BLaER1 (cell line): Measurements from ENCODE around the gene PAX8.
"Not testable (repeated sequence)": the region's sequence is repeated elsewhere in the genome, so short reads cannot be mapped to it uniquely, and the experiment has no call there.

Experiments
- H3K27ac ChIP-seq: shearing (Covaris generic); formaldehyde crosslinking; 2 replicates; pipeline ENCODE4 v1.8.1; 2022
- H3K27me3 ChIP-seq: shearing (Covaris generic); formaldehyde crosslinking; 2 replicates; pipeline ENCODE4 v1.8.1; 2022
- H3K36me3 ChIP-seq: shearing (Covaris generic); formaldehyde crosslinking; 2 replicates; pipeline ENCODE4 v1.8.1; 2022
- H3K4me1 ChIP-seq: shearing (Covaris generic); formaldehyde crosslinking; 2 replicates; pipeline ENCODE4 v1.8.1; 2022
- H3K4me2 ChIP-seq: shearing (Covaris generic); formaldehyde crosslinking; 2 replicates; pipeline ENCODE4 v1.8.1; 2022
- H3K4me3 ChIP-seq: shearing (Covaris generic); formaldehyde crosslinking; 2 replicates; pipeline ENCODE4 v1.8.1; 2022
- H3K9ac ChIP-seq: shearing (Covaris generic); formaldehyde crosslinking; 2 replicates; pipeline ENCODE4 v1.8.1; 2022
- H3K9me3 ChIP-seq: shearing (Covaris generic); formaldehyde crosslinking; 2 replicates; pipeline ENCODE4 v1.8.1; 2022
- H4K20me1 ChIP-seq: shearing (Covaris generic); formaldehyde crosslinking; 2 replicates; pipeline ENCODE4 v1.8.1; 2022
- Cebpa-rat ChIP-seq: shearing (Covaris generic); IDR thresholded peaks from 2 replicates; pipeline ENCODE4 v1.8.1; 2022

The PAX8 gene

GRCh38 chr2:113278742-113279139 lies at the start of gene PAX8:
Gene PAX8 (minus strand): TSS chr2:113278921. CDS start chr2:113278394, 527 bp downstream.
- H3K4me1 ChIP-seq: no peaks in the 10 kb centered on the region
- peaks cover 28% of the 10 kb centered on the region for H3K9me3 ChIP-seq
- H3K4me3 ChIP-seq: no peak within 1 kb of the TSS
- H3K27ac ChIP-seq: no peak within 1 kb of the TSS
- peaks cover 61% of the 10 kb centered on the region for H3K27me3 ChIP-seq
- TF ChIP-seq Cebpa-rat: no peak
- H4K20me1 ChIP-seq: 0 out of 2 replicates have a peak, but pooled peaks cover 11% of the 10 kb centered on the region
- H3K36me3 ChIP-seq: no peaks in the 10 kb centered on the region
- no peak within 1 kb of the TSS for H3K4me2 ChIP-seq
- H3K9ac ChIP-seq: no peak within 1 kb of the TSS

- no peak overlapping the region for H3K9ac ChIP-seq
- H3K27ac ChIP-seq: no peak overlapping the region
- H3K27me3 ChIP-seq: no peaks in the 10 kb centered on the region
- TF ChIP-seq Cebpa-rat: no peak
- H3K4me2 ChIP-seq: no peak overlapping the region
- H3K4me1 ChIP-seq: peaks cover 24% of the 10 kb centered on the region
- H4K20me1 ChIP-seq: no peaks in the 10 kb centered on the region
- no peak overlapping the region for H3K4me3 ChIP-seq
- no peaks in the 10 kb centered on the region for H3K36me3 ChIP-seq
- H3K9me3 ChIP-seq: no peaks in the 10 kb centered on the region
Measured at GRCh38 chr2:113328043-113328442, 49.3 kb upstream of the PAX8 start.

- H3K36me3 ChIP-seq, H4K20me1 ChIP-seq, H3K9me3 ChIP-seq, H3K27me3 ChIP-seq: not testable (repeated sequence)
- Histone ChIP-seq H3K27ac (peak overlapping the region; percentile 38; the same call in 1 of the 2 replicates), H3K4me1 (peaks cover 25% of the 10 kb centered on the region), H3K4me3 (peak overlapping the region; percentile 63), H3K4me2 (peak overlapping the region; percentile 89), H3K9ac (peak overlapping the region; percentile 55; the same call in 1 of the 2 replicates)
Measured at GRCh38 chr2:113325161-113325731, 46.5 kb upstream of the PAX8 start.

GRCh38 chr2:113324684-113325160 lies 46.0 kb upstream of the PAX8 start:
- H3K36me3 ChIP-seq: no peaks in the 10 kb centered on the region
- H3K9ac ChIP-seq: peak overlapping the region; percentile 73; the same call in 1 of the 2 replicates
- no peaks in the 10 kb centered on the region for H3K27me3 ChIP-seq
- H3K4me3 ChIP-seq: peak overlapping the region; percentile 63
- H3K4me1 ChIP-seq: peaks cover 25% of the 10 kb centered on the region
- no peaks in the 10 kb centered on the region for H3K9me3 ChIP-seq
- peak overlapping the region; percentile 80 for H3K27ac ChIP-seq
- no peak for TF ChIP-seq Cebpa-rat
- peak overlapping the region; percentile 89 for H3K4me2 ChIP-seq
- H4K20me1 ChIP-seq: no peaks in the 10 kb centered on the region

GRCh38 chr2:113323129-113323528 lies 44.4 kb upstream of the PAX8 start:
- not testable (repeated sequence) for H3K9me3 ChIP-seq, H4K20me1 ChIP-seq, H3K9ac ChIP-seq, H3K27ac ChIP-seq, H3K4me3 ChIP-seq, H3K36me3 ChIP-seq, H3K27me3 ChIP-seq
- Histone ChIP-seq H3K4me2 (peak overlapping the region; percentile 89; the same call in 1 of the 2 replicates), H3K4me1 (peaks cover 25% of the 10 kb centered on the region)

GRCh38 chr2:113320106-113320505 lies 41.4 kb upstream of the PAX8 start:
- not testable (repeated sequence) for H3K27ac ChIP-seq, H3K27me3 ChIP-seq, H3K36me3 ChIP-seq, H3K4me2 ChIP-seq, H3K9me3 ChIP-seq, H4K20me1 ChIP-seq, H3K4me3 ChIP-seq, H3K9ac ChIP-seq
- H3K4me1 ChIP-seq: peaks cover 18% of the 10 kb centered on the region

GRCh38 chr2:113318941-113319340 lies 40.2 kb upstream of the PAX8 start:
- peaks cover 11% of the 10 kb centered on the region for H3K4me1 ChIP-seq
- H3K27me3 ChIP-seq, H3K4me3 ChIP-seq, H4K20me1 ChIP-seq, H3K9ac ChIP-seq, H3K36me3 ChIP-seq, H3K4me2 ChIP-seq, H3K9me3 ChIP-seq, H3K27ac ChIP-seq: not testable (repeated sequence)

- H3K4me1 ChIP-seq: peaks cover 13% of the 10 kb centered on the region
- no peak overlapping the region for H3K4me3 ChIP-seq
- no peaks in the 10 kb centered on the region for H3K9me3 ChIP-seq
- no peak overlapping the region for H3K4me2 ChIP-seq
- TF ChIP-seq Cebpa-rat: no peak
- no peaks in the 10 kb centered on the region for H3K27me3 ChIP-seq
- no peaks in the 10 kb centered on the region for H4K20me1 ChIP-seq
- no peak overlapping the region for H3K9ac ChIP-seq
- no peak overlapping the region for H3K27ac ChIP-seq
- no peaks in the 10 kb centered on the region for H3K36me3 ChIP-seq
Measured at GRCh38 chr2:113316085-113316484, 37.4 kb upstream of the PAX8 start.

GRCh38 chr2:113314663-113315062 lies 35.9 kb upstream of the PAX8 start:
- H3K4me1 ChIP-seq: peaks cover 13% of the 10 kb centered on the region
- not testable (repeated sequence) for H3K36me3 ChIP-seq, H3K4me2 ChIP-seq, H3K27me3 ChIP-seq, H3K9ac ChIP-seq, H3K4me3 ChIP-seq, H4K20me1 ChIP-seq, H3K27ac ChIP-seq, H3K9me3 ChIP-seq

GRCh38 chr2:113314176-113314575 lies 35.5 kb upstream of the PAX8 start:
- not testable (repeated sequence) for H3K27ac ChIP-seq, H3K9ac ChIP-seq, H4K20me1 ChIP-seq, H3K4me3 ChIP-seq, H3K27me3 ChIP-seq, H3K36me3 ChIP-seq, H3K9me3 ChIP-seq
- Histone ChIP-seq H3K4me1 (peaks cover 13% of the 10 kb centered on the region), H3K4me2 (0 out of 2 replicates have a peak overlapping the region, but pooled peaks have one; percentile 14)

- H3K27ac ChIP-seq, H3K9me3 ChIP-seq, H4K20me1 ChIP-seq, H3K36me3 ChIP-seq, H3K9ac ChIP-seq, H3K4me3 ChIP-seq, H3K4me2 ChIP-seq, H3K27me3 ChIP-seq: not testable (repeated sequence)
- H3K4me1 ChIP-seq: peaks cover 13% of the 10 kb centered on the region
Measured at GRCh38 chr2:113311781-113312180, 33.1 kb upstream of the PAX8 start.

- H3K4me3 ChIP-seq, H3K27me3 ChIP-seq, H4K20me1 ChIP-seq, H3K9ac ChIP-seq, H3K27ac ChIP-seq, H3K9me3 ChIP-seq, H3K4me2 ChIP-seq, H3K36me3 ChIP-seq: not testable (repeated sequence)
- H3K4me1 ChIP-seq: peaks cover 13% of the 10 kb centered on the region
Measured at GRCh38 chr2:113311191-113311590, 32.5 kb upstream of the PAX8 start.
